Mucosa of rectum (tissue), 2 donors: Measurements from ENCODE around the gene IQSEC3.

Experiments used
- H3K27ac ChIP-seq, 2 donors: one replicate each; pipeline ENCODE4 v1.7.0; 2013; ENCODE audit warnings: inconsistent platforms in 2 of 2, low read depth in 2 of 2, low read length in 2 of 2
- H3K27me3 ChIP-seq, 2 donors: one replicate each; pipeline ENCODE4 v1.7.0; 2013; ENCODE audit warnings: low read length in 2 of 2; ENCODE audit not compliant: control insufficient read depth in 2 of 2, insufficient read depth in 2 of 2
- H3K36me3 ChIP-seq, 2 donors: one replicate each; pipeline ENCODE4 v1.7.0; 2013; ENCODE audit warnings: low read length in 2 of 2; ENCODE audit not compliant: control insufficient read depth in 2 of 2, insufficient read depth in 2 of 2
- H3K4me1 ChIP-seq, 2 donors: one replicate each; pipeline ENCODE4 v1.7.0; 2013; ENCODE audit warnings: low read length in 2 of 2, mild to moderate bottlenecking in 1 of 2; ENCODE audit not compliant: control insufficient read depth in 2 of 2, insufficient read depth in 2 of 2
- H3K4me3 ChIP-seq, 2 donors: one replicate each; pipeline ENCODE4 v1.7.0; 2013; ENCODE audit warnings: low read length in 2 of 2
- H3K9ac ChIP-seq, 2 donors: one replicate each; pipeline ENCODE4 v1.7.0; 2013; ENCODE audit warnings: low read length in 2 of 2, low read depth in 1 of 2, mild to moderate bottlenecking in 1 of 2
- H3K9me3 ChIP-seq, 2 donors: one replicate each; pipeline ENCODE4 v1.7.0; 2013; ENCODE audit warnings: low read length in 2 of 2; ENCODE audit not compliant: control insufficient read depth in 2 of 2
- donor health status: healthy.
- donor health status: Normal muscosa, but diverticular disease.

Gene IQSEC3

DNA sequence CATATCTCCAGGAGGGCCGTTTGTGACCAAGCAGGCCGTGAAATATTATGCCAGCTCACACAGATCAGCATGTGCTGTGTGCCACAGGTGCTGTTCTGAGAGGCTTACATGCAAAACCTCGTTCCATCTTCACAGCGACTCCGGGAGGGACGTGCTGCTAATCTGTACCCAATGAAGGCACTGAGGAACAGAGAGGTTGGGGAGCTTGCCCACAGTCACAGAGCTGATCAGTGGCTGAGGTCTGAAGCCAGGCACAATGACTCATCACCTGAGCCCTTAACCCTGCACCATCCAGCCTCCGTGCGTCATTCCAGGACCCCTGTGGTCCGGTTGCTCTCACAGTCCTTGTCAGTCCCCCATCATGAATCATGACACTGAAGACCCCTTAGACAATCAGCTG is 80.7 kb downstream of the IQSEC3 start:
- peaks cover 13 to 19% of the 10 kb centered on the region in 2 donors for H3K4me1 ChIP-seq
- H3K27me3 ChIP-seq = no peaks in the 10 kb centered on the region
- H3K4me3 ChIP-seq = no peak overlapping the region
- no peak overlapping the region for H3K27ac ChIP-seq
- H3K9me3 ChIP-seq = no peaks in the 10 kb centered on the region
- H3K9ac ChIP-seq = no peak overlapping the region
- H3K36me3 ChIP-seq = no peaks in the 10 kb centered on the region

DNA sequence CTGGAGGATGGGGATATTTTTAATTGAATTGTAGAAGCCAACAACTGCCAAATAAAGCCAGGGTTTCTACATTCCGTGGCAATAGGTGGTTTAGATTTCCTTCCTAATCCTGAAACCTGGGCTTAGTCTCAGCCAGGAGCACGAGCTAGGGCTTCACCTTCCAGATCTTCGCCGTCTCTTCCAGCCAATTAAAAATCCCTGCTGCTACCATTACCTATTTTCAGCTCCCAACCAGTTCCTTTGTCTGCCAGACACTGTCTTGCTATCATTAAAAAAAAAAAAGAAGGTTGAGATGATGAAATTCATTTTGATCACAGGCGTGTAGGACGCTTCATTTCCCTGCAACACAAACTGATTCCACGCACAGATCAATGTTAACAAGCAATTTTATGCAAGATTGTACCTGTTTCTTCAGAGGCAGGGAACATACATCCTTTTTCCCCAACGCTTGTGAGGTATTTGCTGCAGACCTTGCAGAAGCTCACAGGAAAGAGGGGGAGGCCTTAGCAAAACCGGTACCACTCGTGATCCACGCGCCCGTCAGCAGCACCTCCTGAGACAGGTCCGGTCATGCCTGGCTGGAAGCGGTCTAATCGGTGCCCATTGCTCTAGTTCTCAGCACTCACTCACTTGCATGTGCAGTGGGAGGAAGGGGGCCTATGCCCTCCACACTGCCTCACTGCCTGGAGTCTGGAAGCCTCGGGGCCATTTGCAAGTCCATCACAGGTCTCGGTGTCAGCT is 82.3 kb downstream of the IQSEC3 start:
- H3K9ac ChIP-seq = no peak overlapping the region
- H3K27me3 ChIP-seq = no peaks in the 10 kb centered on the region
- no peaks in the 10 kb centered on the region for H3K9me3 ChIP-seq
- H3K36me3 ChIP-seq = no peaks in the 10 kb centered on the region
- no peak overlapping the region for H3K4me3 ChIP-seq
- H3K27ac ChIP-seq = no peak overlapping the region
- H3K4me1 ChIP-seq = peaks cover 10 to 17% of the 10 kb centered on the region in 2 donors

DNA sequence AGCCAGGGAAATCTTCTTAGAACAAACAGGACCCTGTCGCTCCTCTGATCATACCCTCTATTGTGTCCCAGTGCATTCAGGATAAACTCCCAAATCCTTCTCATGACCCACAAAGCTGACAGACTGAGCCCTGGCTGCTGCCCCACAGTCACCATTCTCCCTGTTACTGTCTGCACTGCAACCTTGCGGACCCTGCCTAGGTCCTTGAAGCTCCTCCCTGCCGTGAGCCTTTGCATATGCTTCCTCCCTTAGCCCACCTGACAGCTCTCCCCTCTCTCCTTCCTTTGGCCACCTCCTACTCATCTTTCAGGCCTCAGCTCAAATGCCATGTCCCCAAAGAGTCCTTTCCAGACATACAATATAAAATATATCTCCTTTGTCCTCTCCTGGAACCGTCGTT is 85.0 kb downstream of the IQSEC3 start:
- no peaks in the 10 kb centered on the region for H3K36me3 ChIP-seq
- H3K9ac ChIP-seq = no peak overlapping the region
- H3K4me3 ChIP-seq = no peak overlapping the region

DNA sequence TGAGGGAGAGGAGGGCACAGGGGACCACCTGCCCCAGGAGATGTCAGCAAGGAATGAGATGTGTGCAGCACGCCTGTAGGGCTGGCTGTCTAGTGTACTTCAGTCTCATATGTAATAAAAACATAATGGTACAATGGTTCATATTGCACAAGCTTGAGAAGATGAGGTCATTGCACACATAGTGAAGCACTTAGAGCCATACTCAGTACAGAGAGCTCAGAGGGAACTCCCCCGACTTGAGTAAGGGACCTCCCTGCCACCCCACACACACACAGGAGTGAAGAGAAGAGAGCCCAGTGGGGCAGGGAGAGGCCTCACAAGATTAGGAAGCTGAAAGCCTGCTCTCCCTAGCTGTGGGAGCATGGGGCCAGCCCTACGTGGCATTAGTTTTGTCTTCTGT is 85.9 kb downstream of the IQSEC3 start:
- Histone ChIP-seq H3K9ac (no peak overlapping the region), H3K27me3 (no peaks in the 10 kb centered on the region), H3K4me1 (peaks cover 0 to 6% of the 10 kb centered on the region in 2 donors), H3K27ac (no peak overlapping the region), H3K4me3 (no peak overlapping the region), H3K9me3 (no peaks in the 10 kb centered on the region), H3K36me3 (no peaks in the 10 kb centered on the region)

More for the DNA sequence above, 85.0 kb downstream of the IQSEC3 start:
- Histone ChIP-seq H3K27me3 (no peaks in the 10 kb centered on the region), H3K27ac (no peak overlapping the region), H3K9me3 (no peaks in the 10 kb centered on the region), H3K4me1 (peaks cover 0 to 6% of the 10 kb centered on the region in 2 donors)

DNA sequence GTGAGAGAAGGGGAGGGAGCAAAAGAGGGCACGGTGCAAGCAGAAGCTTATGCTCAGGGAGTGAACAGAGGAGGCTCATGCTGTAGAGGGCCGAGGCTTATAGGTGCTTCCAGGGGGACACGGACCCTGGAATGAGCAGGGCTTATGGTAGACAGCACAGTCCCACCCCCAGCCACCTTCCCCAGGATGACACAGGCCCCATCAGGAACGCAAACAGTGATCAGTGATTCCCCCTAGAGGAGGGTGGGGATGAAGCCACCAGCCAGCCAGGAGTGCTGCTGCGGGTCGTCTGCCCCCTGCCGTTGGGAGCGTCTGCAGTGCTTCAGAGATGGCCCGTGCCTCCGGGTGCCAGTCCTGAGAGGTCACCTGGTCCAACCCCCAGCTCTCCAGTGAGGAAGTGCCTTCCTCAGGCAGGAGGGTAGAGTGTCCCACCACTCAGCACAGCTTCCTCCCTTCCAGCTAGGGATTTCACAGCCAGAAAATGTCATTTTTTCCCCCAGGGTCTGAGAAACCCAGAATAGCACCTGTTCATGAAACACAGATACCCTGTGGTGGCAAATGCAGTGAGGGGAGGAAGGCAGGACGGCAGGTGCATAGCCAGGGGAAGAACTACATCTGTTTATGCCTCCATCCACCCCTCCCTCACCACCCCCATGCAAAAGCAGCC is 86.6 kb downstream of the IQSEC3 start:
- Histone ChIP-seq H3K4me3 (no peak overlapping the region), H3K36me3 (no peaks in the 10 kb centered on the region), H3K4me1 (peaks cover 0 to 6% of the 10 kb centered on the region in 2 donors), H3K9ac (no peak overlapping the region), H3K27ac (no peak overlapping the region), H3K9me3 (no peaks in the 10 kb centered on the region), H3K27me3 (no peaks in the 10 kb centered on the region)

DNA sequence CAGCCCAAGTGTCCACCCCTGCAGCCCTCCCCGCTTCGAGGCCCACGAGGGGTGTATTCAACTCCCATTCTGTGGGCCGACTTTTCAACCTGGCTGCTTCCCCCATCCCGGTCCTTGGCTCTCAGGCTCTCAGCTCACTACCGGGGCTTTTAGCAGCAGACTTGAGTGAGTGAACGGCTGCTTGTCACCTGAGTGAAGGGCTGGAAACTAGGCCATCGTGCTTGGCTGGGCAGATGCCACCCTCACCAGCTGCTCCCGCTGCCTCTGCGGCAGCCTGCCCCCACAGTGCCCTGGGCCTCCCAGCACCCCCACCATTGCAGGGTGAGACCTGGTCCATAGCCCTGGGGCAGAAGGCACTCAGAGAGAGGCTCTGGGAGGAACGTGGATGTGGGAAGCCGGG is 87.5 kb downstream of the IQSEC3 start:
- Histone ChIP-seq H3K4me1 (peaks cover 0 to 6% of the 10 kb centered on the region in 2 donors), H3K9me3 (no peaks in the 10 kb centered on the region)

DNA sequence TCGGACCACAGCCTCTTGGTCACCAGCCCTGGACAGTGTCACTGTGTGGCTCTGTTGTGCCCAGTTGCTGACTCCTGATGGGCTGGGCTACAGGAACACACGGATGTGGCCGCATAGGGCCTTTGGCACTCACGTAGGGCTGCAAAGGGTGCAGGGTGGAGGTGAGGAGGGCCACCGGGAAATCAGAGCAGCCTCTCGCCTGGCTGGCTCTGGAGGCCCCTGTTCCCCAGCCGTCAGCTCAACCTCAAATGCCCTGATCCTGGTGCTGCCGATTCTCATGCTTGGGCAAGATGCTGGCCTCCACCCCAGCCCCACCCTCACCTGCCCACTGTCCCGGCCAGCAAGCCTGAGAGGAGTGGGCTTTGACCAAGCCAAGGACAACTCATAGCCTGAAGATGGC is 88.4 kb downstream of the IQSEC3 start:
- Histone ChIP-seq H3K9ac (no peak overlapping the region), H3K27me3 (no peaks in the 10 kb centered on the region), H3K27ac (no peak overlapping the region), H3K4me1 (peaks cover 0 to 6% of the 10 kb centered on the region in 2 donors), H3K9me3 (no peaks in the 10 kb centered on the region), H3K4me3 (no peak overlapping the region), H3K36me3 (no peaks in the 10 kb centered on the region)

More for the DNA sequence above, 87.5 kb downstream of the IQSEC3 start:
- no peaks in the 10 kb centered on the region for H3K36me3 ChIP-seq
- H3K4me3 ChIP-seq = no peak overlapping the region
- H3K27ac ChIP-seq = no peak overlapping the region
- no peaks in the 10 kb centered on the region for H3K27me3 ChIP-seq
- no peak overlapping the region for H3K9ac ChIP-seq

DNA sequence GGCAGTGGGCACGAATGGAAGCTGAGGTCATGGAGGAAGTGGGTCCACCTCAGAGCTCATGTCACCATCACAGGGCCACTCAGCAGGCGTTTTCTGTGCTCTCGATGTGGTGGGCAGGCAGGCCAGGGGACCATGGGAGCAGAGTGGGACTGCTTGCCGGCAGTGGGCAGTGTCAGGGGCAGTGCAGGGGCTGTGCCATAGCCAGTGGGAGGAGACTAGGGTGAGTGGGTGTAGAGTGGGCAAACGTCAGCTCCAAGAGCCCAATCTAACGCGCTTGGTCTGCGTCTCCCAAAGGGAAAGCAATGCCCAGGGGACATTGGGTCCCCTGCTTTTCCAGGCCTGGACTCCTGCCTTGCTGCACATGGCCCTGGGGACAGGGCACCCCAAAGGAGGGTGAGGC is 89.1 kb downstream of the IQSEC3 start:
- peaks cover 0 to 6% of the 10 kb centered on the region in 2 donors for H3K4me1 ChIP-seq
- no peaks in the 10 kb centered on the region for H3K36me3 ChIP-seq
- no peak overlapping the region for H3K27ac ChIP-seq
- no peaks in the 10 kb centered on the region for H3K27me3 ChIP-seq
- H3K9me3 ChIP-seq = no peaks in the 10 kb centered on the region
- no peak overlapping the region for H3K9ac ChIP-seq
- H3K4me3 ChIP-seq = no peak overlapping the region

DNA sequence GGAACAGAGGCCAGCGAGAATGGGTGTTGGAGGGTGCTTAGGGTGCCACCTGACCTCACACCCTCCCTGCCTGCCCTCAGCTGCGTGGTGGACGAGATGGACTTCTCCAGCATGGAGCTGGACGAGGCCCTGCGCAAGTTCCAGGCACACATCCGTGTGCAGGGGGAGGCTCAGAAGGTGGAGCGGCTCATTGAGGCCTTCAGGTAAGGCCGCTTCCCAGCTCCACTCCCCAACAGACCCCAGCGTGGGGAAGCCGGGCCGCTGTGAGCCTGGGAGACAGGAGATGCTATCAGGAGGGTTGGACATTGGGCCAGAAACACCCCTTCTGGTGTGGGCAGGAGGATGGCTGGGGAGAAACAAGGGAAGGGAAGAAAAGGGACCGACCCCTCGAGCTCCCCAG is 90.4 kb downstream of the IQSEC3 start:
- Histone ChIP-seq H3K9me3 (no peaks in the 10 kb centered on the region), H3K9ac (no peak overlapping the region), H3K27ac (no peak overlapping the region), H3K27me3 (no peaks in the 10 kb centered on the region), H3K4me1 (peaks cover 0 to 6% of the 10 kb centered on the region in 2 donors), H3K36me3 (no peaks in the 10 kb centered on the region), H3K4me3 (no peak overlapping the region)

DNA sequence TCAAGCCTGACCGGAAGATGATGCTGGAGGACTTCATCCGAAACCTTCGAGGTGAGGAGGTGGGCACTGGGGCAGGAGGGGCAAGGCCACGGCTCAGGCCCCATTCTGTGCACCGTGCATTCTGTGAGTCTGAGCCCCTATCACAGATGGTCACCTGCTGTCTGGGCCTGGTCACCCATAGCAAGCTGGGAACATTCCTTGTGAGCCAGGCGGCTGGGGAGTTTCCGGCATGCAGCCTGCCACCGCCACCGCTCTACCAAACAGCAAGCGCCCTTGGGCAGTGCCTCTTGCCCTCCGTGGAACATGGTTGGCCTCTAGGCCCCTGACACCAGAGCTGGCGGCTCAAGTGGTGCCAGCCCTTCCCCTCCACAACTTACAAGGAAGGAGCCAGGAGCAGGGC is 91.1 kb downstream of the IQSEC3 start:
- H3K4me1 ChIP-seq = peaks cover 0 to 6% of the 10 kb centered on the region in 2 donors

More for the DNA sequence above, 91.1 kb downstream of the IQSEC3 start:
- Histone ChIP-seq H3K9me3 (no peaks in the 10 kb centered on the region), H3K9ac (no peak overlapping the region), H3K27me3 (no peaks in the 10 kb centered on the region), H3K27ac (no peak overlapping the region), H3K4me3 (no peak overlapping the region), H3K36me3 (no peaks in the 10 kb centered on the region)
